Skin of body (tissue), 2 donors: ENCODE results near the gene NEB. TPM values are rescaled to one million over a fixed set of nuclear protein-coding genes. Genes with fewer than 3 reads are reported as not detected.
"Not testable (repeated sequence)": the region's sequence is repeated elsewhere in the genome, so short reads cannot be mapped to it uniquely, and the experiment has no call there.

Experiments
- DNase-seq: peaks from one replicate; lab custom pipeline; 2025; lab: John Stamatoyannopoulos, UW
- total RNA-seq: library from RNA; depleted of rRNA; stranded (reverse); fragments of >200 nt; gene quantifications from one replicate; pipeline ENCODE4 v1.2.3, GENCODE V29; 2014

NEB gene
- total RNA-seq, 1 donor from 2014 or later: 212 TPM

DNA sequence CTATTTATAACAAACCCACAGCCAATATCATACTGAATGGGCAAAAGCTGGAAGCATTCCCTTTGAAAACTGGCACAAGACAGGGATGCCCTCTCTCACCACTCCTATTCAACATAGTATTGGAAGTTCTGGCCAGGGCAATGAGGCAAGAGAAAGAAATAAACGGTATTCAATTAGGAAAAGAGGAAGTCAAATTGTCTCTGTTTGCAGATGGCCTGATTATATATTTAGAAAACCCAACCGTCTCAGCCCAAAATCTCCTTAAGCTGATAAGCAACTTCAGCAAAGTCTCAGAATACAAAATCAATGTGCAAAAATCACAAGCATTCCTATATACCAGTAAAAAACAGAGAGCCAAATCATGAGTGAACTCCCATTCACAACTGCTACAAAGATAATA, 176.4 kb downstream of the NEB start:
- DNase-seq: not testable (repeated sequence)

DNA sequence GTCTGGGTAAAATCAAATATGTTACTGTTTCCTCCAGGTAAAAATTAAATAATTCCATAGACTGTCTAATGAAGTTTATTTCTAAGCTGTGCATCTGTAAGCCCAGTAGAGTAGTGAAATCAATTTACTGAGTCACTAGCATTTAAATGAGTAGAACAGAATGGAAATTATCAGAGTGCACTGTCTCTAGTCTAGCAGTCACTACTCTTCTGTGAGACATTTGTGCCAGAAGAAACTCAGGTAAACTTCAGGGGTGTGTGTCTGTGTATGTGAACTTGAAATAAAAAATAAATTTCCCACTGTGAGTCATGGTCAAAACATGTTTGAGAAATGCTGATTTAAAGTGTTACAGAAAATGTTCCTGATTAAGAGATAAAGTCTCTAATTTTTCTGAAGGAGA, 178.2 kb downstream of the NEB start:
- DNase-seq: no peak

DNA sequence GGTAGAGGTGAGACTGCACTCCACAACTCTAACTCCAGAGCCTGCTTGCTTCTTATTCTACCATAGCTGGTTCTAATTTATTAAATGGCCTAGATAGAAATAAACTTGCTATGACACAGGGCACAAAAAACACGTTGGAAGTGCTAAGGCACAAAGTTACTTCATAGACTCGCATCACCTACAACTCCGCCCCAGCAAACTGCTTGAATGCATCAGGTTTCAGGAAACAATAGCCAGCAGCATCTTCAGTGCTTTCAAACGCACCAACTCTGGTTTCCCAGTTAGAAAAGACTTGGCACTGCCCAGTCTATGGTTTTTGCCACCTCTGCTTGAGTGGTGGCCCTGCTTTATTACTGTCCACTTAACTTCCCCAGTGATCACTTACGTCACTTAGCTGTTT, 182.0 kb downstream of the NEB start:
- DNase-seq: no peak

DNA sequence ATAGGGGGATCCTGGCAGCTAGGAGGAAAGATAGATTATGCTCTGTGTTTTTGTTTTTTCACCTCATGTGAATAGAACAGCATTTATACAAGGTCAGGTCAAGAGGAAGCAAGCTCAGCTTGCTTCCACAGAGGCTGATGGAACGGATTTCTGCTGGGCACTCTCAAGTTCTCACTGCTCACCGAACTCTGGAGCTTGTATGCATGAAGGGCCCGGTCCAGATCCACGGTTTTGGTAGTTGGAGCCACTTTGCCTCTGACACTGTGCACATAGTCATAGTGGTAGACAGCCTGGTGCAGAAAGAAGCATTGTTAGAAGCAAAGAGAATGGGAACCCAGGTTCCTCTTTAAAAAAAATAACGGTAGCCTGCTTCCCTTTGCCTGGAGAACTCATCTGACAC, 182.7 kb downstream of the NEB start:
- no peak for DNase-seq

DNA sequence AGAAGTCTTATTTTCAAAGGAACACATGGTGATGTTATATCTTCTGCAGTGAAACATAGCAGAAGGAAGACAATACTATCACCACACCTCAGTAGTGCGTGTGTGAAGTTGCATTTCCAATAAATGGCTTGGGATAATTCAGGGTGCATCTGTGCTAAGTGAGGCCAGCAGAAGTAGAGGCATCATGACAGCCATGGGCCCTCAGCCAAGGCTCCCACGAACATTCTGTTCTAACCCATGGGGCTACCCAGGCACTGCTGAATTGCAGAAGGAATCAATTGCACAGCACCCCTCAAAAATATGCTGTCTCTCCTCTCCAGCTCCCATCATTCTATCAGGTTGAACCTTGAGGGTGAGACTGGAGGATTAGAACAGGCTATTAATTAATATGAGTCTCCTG, 185.1 kb downstream of the NEB start:
- no peak for DNase-seq

DNA sequence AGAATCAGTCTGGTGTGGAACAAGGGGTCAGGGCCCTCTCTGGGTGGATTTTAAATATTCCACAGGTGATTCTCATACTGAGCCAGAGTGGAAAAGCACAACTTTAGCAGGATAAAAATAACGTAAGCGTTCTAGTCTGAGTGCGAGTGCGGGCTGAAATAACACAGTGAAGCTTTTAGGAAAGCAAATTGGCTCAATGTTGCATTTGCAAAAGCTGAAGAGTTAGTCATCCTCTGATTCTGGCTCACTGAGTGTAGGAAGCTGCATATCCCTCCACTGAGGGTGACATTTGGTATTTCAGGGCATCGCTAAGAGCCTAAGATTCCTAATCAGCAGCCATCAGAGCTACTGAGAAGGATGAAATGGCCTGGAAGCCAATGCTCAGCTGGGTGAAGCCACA, 189.8 kb downstream of the NEB start:
- no peak for DNase-seq

DNA sequence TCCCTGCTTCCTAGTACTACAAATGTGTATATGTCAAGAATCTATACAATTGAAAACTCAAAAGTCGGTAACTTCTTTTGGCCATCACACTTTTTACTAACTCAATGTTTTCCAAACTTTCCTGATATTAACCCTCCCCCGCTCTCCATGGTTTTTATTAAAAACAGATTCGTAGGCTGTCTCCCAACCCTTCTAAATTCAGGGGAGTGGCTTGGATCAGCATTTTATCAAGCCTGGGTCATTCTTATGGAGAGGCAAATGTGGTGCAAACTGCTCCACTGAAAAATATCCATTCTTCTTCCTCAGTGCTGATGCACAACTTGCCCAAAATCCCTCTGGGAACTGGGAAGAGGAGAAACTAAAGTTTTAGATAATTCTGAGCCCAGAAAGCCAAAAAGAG, 190.4 kb downstream of the NEB start:
- DNase-seq: peak; percentile 40

DNA sequence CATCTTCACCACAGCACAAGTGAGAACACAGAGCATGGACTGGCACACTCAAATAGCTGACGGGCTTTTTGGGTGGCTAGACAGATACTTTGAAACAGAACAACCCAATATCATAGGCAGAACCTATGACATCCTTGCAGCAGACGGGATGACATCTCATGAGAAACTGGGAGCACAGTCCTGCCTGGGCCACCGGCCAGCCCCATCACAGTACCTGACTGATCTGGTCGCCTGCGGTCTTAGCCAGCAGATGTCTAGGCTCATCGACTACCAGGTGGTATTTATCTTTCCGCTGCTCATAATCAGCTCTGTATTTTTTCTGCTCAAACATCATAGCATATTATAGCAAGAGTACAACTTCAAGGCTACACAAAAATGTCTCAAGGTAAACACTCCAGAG, 200.3 kb downstream of the NEB start:
- DNase-seq: no peak

DNA sequence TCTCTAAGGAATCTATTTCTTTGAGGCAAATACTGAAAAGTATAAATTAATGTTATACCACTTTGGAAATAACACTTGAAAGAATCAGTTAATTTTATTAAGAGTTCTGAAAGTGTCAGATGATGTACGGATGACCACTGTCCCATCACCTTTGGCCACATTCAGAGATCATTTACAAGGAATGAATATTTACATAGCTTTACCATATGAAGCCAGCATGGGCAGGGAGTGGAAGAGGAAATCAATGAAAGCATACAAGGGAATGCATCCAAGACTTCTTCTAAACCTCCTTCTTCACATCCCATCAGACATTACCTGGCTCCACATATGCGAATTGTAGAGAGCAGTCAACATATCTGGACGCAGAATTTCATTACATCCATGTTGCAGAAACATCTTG, 201.1 kb downstream of the NEB start:
- no peak for DNase-seq

DNA sequence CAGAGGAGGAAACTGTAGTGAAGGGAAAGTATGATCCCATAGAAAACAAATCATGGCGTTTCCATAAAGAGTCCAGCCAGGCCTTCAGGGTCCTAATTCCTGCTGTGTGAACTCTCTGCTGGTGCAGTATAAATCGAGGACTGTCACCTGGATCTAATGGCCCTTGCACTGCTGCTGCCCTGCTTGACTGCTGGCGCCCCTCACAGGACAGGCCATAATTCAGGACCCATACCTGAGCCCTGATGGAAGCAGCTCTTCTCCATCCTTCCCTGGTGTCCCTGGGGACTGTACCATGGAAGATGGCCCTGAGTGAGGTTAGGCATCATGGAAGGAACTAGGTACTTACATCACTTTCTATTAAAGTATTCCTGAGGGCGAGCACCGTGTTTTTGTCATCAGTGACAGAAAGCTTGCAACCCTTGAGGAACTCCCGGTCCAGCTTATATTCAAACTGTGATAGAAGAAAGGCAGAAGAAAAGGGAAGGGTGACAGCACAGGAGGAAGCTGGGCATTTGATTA, 207.6 kb downstream of the NEB start:
- no peak for DNase-seq

DNA sequence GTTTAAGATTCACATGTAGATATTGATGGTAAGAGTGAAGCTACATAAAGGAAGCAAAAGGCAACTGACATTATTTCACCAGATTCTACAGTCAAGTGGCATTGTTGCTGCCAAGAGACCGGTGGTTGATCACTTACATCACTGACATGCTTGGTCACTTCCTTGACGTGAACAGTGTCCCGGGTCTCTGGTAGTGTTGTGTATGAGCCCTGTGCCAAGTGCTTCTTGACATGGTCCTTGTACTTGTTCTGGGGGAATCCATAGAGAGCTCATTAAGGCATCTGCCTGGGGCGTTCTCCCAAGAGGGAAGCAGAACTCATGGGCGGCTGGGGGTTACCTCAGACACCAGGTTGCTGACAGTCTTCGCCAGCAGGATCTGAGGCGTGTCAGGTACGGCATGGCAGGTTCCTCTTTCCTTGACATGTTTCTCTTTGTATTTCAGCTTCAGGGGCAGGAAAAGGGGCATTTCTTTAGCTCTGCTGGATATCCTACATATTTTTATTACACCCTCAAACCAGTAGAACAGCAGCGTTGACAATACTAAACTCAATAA, 208.4 kb downstream of the NEB start:
- no peak for DNase-seq

DNA sequence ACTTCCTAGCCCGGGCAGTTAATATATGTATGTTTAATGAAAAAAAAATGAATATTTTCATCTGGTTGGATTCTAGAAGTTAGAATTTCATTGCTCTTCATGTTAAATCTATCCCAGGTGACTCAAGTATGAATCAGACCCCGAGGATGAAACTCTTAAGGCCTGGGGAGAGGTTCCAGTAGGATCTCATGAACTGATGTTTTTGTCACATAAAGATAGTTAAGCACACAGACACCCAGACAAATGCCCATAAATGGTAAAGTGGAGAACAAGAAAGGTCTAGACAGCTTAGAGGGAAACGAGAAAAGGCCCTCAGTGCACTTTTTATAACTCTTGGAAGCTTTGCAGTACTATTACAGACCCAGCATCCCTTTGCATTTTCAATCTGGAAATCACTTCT, 210.4 kb downstream of the NEB start:
- DNase-seq: no peak

DNA sequence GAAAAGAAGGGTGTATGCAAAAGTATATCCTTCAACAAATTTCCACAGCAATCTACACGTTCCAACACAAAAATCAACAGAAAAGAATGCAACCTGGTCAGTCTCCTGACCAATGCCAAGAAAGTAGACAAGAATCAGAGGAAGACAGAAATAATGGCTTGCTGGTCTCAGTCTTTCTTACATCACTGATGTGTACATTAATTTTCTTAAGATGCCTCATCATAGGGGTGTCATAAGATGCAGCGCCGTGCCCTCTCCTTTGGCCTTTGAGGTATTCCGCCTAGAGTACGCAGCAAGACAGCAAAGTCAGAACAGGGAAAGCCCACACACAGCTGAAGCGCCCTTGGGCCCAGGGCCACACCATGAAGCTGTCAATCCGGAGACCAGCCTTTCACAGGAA, 211.7 kb downstream of the NEB start:
- no peak for DNase-seq

DNA sequence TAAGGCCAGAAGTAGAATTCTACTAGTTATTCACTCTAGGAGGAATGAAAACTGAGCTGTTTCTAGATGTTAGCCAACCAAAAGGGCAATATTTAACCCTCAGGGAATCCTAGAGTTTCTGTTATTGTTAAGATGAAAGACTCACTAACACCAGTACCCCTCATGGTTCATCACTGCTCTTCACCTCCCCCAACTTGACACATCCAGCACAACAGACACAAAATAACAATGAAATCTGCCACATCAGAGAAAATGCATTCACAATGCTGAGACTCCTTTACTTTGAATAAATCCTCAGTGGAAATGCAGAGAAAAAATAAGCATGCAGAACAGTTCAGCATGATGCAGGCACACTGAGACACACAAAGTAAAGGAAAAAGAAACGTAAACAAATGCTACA, 213.3 kb downstream of the NEB start:
- no peak for DNase-seq

DNA sequence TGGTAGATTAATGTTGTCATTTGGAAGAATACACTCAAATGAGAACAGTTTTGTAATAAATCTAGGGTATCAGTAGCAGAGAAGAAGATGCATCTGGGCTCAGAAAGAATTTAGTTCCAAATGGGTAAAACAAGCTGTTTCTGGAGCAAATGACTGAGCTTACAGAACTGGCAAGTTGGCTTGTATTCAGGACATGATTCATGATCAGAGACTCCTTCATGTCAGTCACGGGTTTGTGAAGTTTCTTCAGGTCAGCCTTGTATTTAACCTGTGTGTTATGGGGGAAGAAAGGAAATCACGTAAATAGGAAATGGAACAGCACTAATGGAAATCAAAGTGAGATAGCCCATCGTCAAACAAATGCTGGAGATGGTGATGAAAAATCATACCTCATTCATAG, 215.5 kb downstream of the NEB start:
- DNase-seq: no peak

DNA sequence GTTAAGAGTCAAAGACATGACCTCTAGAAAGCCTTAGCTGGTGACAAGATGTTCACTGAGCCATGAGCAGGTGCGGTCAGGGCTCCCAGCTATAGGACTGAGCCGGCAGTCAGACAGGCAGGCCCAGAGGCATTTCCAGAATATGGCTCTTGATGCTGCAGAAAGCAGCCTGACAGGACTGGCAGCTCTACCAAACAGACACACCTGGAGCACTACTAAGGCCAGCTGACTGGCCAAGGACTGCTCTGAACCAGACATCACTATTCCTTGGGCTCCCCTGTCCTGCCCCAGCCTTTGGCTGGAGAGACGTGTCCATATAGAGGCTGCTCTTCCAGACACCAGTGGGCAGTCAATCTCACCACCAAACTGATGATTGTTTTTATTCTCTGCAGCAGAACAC, 225.8 kb downstream of the NEB start:
- DNase-seq: no peak

DNA sequence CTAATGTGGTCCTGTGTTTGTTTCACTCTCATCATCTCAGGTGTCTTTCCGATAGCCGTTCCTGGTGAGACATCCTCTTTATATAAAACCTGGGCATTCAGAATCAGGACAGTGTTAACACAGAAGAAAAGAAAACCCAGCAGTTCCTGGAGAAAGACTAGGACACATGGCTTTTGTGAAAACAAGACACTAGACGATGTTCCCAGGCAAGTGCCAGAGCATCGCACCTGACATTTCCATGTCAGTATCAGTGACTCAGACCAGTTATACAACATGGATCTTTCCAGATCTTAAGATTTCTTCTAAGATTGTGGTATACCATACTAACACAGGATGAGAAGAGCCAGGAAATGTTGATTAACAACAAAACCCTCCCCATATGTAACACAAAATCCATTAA, 228.1 kb downstream of the NEB start:
- no peak for DNase-seq

DNA sequence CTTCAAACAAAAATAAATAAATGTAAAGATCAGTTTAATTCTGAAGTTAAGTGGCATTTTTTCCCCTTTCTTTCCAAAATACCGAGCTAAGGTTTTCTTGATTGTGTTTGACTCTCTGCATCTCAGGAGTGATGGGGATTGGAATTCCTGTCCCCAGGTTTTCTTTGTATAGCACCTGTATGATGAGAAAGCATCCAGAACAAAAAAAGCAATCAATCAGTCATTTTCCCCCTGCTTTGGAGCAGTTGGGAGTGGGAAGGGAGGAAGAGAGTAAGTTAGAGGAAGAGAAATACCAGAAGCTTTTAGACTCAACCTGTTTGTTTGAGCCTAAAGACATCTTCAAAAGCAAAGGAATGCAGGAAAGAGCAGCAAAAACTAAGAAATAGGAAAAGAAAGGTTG, 236.1 kb downstream of the NEB start:
- DNase-seq: no peak

DNA sequence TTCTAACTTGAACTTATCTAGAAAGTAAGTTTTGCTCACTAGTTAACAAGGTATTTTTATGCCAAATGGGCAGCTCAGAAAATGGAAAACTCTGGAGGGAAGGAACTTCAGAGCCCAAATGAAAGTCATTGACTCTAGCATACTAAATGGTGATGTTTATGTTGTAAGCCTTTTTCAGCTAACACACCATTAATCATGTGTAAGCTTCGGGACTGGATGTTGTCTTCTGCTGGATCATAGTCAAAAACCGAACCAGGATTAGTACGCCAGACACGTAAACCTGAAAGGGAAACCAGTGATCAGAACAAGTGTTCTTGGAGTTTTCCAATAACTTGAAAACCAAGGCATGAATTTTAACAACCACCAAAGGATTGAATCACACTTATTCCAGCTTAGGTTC, 242.8 kb downstream of the NEB start:
- no peak for DNase-seq

DNA sequence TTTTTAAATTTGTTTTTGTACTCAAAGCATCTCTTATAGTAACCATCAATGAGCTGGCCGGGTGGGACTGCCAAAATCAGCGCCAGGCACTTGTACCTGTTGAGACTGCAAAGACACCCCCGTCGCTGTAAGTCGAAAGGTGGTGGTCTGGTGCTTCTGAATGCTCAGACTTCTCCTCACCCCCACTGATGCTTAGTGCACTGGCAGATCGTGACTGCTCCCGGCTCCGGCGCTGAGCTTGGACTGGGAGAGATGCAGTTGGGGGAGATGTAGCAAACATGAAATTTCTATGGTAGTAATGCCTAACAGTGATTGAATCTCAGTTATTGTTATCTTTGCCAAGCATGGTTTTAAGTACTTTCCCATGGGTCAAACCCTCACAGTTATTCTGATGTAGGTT, 244.0 kb downstream of the NEB start:
- DNase-seq: no peak

DNA sequence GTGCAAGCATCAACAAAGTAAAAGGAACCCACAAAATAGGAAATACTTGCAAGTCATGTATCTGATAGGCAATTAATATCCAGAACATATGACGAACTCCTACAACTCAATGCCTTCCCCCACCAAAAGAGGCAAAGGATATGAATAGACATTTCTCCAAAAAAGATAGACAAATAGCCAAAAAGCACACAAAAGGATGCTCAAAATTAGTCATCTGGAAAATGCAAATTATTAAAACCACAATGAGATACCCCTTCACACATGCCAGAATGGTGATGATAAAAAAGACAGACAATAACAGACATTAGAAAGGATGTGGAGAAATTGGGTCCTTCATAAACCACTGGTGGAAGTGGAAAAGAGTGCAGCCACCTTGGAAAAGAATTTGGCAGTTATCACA, 248.2 kb downstream of the NEB start:
- DNase-seq: no peak

DNA sequence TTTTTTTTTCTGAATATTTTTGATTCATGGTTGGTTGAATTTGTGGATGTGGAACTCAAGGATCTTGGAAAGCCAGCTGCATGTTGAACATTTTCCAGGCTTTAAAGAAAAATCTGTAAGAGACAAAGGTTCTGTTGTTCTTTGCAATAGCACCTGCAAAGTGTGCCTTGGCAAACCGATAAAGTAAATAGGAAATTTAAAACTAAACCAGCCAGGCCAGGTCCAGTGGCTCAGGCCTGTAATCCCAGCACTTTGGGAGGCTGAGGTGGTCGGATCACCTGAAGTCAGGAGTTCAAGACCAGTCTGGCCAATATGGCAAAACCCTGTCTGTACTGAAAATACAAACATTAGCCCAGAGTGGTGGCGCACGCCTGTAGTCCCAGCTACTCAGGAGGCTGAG, 250.2 kb downstream of the NEB start:
- DNase-seq: no peak

DNA sequence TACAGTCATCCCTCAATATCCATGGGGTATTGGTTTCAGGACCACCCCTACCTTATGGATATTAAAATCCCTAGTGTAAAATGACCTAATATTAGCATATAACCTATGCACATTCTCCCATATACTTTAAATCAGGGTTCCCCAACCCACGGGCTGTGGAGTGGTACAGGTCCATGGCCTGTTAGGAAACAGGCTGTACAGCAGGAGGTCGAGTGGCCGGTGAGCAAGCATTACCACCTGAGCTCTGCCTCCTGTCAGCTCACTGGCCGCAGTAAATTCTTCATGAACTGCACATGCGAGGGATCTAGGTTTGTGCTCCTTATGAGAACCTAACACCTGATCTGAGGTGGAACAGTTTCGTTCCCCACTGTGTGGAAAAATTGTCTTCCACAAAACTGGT, 250.7 kb downstream of the NEB start:
- DNase-seq: no peak

DNA sequence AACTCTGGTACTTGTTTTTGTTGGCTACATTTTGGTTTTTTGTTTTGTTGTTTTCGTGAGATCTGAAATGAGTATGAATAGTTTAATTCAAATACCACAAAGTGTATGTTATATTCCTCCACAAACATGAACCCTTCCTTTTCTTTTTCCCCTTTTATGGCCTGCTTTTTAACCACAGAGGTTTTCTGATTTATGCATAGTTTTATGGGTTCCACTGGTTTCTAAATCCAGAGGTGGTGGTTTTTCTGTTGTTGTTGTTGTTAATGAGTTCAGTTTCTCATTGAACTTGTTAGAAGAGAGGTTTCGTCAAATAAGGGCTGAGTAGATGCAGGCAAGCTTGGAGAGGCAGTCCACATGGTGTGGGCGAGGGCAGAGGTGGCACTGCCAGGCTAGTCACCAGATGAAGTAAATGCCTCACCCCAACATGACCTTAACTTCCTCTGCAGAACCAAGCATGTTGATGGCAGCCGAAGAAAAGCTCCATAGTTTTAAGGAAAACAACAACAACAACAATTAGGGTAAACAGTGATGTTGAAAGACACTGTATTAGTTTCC, 252.0 kb downstream of the NEB start:
- no peak for DNase-seq
